Right renal pelvis (tissue), 4 donors: Measurements from ENCODE around the gene SLC44A1. TPM values are rescaled to one million over a fixed set of nuclear protein-coding genes. Genes with fewer than 3 reads are reported as not detected.

ENCODE experiments used
- DNase-seq, 4 donors: peaks; one replicate each; pipeline ENCODE4 v3.0.0-alpha.2; 2013; ENCODE audit warnings: low read depth in 4 of 4, low spot score in 3 of 4, missing footprints in 1 of 4
- polyA plus RNA-seq, 4 donors: library from polyadenylated mRNA; unstranded; fragments of 120-200 nt; gene quantifications; one replicate each; pipeline ENCODE4 v1.2.1, GENCODE V29; 2013; ENCODE audit not compliant: insufficient read length in 4 of 4

The SLC44A1 gene
- polyA plus RNA-seq, 4 donors: 47.3 to 55.4 (median 54.0) TPM

DNA sequence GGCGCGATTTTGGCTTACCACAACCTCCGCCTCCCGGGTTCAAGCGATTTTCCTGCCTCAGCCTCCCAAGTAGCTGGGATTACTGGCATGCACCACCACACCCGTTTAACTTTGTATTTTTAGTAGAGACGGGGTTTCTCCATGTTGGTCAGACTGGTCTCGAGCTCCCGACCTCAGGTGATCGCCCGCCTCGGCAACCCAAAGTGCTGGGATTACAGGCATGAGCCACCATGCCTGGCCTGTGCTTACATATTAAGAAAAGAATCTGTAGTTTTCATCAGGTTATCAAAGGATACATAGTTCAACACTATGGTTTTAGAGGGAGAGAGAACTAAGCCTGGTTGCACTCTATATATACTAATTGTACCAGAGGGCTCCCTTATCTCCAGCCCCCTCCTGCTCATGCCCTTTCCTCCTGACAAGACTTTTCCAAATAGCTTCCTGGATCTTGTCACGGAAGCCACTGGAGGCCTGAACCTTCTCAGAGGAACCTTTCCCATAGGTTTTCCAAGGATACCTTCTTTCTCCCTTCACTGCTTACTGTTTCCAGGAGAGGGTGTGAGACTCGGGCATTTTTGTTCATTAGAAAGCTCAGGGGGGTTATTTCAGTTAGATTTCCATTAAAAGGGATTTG is 53.1 kb downstream of the SLC44A1 start:
- no peak for DNase-seq

DNA sequence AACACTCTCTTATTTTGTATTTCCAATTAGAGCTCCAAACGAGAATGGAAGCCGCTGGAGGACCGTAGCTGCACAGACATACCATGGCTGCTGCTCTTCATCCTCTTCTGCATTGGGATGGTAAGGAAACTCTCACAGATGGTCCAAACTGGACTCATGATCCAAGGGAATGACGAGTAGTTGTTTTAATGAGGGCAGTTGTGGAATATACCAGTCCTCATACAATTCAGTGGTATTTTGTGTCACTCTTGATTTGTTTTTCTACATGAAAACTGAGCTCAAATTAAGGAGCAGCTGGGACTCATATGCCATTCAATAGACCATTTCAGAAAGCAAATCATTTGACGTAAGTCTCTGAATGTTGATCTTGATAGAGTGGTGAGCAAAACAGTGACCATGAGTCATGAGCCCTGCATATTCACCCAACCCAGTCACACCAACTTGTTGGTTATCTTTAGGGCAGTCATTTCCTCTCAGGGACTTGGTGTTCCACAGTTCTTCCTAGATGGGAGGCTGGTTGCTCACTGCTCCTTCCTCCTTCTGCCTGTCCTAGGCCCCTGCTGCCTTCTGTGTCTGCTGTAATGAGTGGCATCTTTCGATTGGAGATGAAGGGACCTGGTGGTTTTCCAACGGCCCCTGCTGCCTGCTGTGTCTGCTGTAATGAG is 54.9 kb downstream of the SLC44A1 start:
- DNase-seq: no peak

DNA sequence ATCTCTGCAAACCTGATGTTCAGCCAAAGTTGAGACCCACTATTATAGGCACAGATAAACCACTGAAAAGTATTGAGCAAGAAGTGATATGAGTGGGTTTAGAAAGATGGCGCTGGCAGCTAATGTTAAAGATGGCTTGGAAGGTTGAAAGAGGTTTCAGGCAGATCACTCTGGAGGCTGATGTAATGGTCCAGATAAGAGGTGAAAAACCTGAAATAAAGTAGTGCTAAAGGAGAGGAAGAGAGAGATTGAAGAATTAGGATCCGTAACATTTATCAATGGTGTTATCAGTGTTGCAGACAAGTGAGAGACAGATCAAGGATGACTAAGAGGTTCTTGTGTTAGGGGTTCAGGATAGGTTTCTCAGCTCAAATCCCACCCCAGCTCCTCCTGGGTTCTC is 58.3 kb downstream of the SLC44A1 start:
- no peak for DNase-seq

DNA sequence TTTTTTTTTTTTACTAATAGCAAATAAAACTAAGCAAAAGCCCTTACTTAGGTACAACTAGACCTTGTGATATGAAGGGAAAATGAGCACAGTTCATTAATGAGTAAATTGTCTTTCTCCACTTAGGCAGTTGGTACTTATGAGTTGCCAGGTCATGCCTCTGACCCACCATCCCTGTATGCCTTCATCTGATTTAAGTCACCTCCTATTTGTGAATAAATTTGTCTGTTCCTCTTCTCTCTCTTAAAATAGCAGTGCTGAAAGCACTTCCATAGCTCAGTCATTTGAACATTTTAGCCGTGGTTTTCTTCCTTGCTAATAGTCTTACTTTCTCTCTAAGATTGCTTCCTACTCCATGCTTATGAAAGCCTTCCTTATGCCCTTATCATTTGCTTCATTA is 61.4 kb downstream of the SLC44A1 start:
- no peak for DNase-seq

DNA sequence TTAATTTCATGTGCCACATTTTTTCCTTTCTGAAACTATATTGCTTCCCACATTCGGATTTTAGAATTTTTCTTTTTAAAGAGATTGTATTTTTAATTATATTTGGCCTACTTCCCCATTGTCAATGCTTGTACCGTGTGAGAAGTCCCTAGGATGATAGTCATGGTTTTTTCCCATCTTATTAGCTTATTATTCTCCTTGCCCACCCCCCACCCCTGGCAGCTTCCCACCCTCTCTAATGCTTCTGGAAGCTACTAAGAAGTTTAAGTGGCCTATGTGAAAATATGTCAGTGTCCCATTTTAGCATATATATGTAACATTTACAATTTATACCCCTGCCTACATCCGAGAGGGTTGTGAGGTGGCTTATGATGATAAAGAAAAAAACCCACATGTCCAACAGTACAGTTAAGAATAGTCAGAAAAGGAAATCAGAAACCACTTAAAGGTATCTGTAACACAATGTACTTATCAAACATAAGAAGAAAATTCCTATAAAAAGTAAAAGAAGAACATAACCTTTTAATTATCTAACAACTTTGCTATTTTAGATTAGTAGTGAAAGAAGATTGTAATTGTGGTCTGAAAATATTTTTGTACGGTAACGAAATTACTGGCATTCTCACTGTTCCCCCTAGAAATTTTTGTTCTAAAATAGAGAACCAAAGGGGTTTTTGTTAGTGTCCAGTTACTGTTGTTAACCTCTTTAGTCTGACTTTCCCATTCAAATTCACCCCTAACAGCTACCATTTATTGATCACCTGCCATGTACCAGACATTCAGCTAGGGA is 62.1 kb downstream of the SLC44A1 start:
- no peak for DNase-seq

DNA sequence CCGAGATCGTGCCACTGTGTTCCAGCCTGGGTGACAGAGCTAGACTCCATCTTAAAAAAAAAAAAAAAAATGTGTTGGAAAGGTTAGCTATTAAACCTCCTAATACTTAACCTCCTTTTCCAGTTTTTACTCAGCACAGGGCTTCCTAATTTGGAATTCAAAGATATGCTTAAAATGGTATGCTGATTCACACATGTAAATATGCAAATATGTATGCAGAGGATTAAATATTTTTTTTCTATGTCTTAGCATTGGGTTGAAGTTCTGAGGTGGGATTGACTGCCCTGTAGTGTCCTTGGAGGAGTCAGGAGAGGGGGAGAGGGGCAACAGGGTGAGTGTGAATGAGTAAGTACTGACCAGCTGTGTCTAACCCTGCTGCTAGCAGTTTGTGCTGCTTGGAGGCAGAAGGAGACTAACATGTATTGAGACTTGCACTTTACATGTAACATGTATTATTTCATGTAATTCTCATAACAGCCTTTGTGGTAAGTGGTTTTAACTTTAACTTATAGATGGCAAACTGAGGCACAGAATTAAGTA is 63.2 kb downstream of the SLC44A1 start:
- DNase-seq: no peak

DNA sequence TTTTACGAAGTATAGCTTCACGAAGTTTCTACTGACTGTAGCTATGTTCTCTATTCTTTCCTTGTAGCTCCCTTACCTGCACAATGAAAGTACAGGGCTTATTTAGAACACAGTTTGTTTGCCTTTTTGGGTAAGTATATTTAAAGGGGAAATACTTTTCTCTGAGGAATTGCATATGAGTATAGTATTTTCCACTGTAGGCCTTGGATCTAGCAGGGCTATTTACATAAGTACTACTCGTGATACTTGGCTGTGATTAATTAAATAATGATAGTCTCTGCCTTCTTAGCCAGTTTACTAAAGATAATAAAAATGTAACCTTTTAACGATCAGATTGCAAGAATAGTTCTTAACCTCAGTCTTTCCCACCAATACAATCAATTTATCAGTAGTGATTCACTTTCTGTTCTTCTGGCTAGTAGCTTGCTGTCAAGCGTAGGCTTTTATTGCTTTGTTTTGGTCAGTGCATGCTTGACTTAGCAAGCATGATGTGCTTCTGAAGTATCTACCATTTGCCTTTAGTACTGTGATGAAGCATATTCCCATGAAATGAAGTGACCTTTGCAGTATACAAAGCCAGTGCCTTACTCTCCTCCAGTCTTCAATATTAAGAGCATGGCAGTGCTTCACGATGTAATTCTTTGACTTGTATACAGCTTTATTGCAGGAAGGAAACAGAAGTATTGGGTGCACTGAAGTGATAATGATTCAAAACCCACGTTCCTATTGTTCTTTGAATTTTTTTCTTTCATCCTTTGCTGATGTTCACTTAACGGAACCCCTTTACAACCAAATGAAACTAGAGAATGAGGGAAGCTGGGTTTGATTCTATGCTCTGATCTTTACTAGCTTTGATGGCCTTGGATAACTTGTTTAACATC is 64.2 kb downstream of the SLC44A1 start:
- DNase-seq: no peak

DNA sequence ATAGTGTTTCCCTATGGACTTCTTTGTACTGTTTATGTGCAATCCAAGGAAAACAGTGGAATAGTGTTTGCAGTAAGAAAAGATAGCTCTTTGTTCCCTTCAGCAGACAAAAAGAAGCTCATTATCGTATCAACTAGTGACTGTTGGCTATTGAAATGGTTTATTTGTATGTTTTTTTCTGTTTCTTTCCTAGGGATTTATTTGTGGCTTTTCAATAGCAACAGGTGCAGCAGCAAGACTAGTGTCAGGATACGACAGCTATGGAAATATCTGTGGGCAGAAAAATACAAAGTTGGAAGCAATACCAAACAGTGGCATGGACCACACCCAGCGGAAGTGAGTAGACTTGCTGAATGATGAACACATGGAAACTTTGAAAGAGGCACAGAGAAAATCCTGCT is 65.1 kb downstream of the SLC44A1 start:
- DNase-seq: no peak

DNA sequence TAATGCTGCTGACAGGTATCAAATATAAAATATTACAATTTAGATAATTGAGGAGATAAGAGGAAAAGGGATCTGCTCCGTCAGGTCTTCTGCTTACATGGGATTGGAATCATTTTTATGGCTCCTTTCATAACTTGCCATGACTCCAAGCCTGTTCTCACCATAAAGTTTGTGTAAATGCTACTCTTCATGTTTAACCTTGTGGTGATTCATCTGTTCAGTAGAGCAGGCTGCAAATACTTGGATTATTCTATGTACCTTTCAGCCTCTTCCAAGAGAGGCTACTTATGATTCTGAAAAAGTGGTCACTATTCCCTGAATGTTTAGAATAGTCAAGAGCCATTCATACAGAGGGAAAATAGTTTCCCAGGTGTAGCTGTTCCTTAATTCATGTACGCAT is 66.9 kb downstream of the SLC44A1 start:
- no peak for DNase-seq

DNA sequence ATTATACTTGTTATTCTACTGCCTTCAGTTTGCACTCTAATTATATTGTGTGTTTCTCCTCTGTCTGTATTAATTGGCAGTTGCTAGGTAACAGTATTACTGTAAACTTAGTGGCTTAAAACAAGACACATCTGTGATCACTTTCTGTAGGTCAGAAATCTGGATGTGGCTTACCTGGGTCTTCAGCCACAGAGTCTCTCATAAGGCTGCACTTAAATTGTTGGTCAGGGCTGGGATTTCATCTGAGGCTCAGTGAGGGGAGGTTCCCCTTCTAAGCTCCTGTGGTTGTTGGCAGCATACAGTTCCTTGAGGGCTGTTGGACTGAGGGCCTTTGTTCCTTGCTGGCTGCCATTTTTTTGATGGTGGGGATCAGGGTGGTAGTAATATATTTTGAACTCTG is 68.8 kb downstream of the SLC44A1 start:
- DNase-seq: no peak

DNA sequence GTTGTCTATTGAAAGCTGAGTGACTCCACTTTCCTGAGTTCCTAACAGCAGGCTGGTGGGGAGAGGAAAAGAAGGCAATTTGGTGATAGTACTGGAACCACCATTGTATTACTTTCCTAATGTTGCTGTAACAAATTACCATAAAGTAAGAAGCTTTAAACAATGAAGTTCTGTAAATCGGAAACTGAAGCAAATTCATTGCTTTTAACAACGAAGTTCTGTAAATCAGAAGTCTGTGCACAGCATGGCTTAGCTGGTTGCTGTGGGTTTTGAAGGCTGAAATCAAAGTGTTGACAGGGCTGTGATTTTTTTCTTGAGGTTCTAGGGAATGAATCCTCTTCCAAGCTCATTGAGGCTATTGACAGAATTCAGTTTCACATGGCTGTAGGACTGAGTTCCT is 72.3 kb downstream of the SLC44A1 start:
- DNase-seq: no peak

DNA sequence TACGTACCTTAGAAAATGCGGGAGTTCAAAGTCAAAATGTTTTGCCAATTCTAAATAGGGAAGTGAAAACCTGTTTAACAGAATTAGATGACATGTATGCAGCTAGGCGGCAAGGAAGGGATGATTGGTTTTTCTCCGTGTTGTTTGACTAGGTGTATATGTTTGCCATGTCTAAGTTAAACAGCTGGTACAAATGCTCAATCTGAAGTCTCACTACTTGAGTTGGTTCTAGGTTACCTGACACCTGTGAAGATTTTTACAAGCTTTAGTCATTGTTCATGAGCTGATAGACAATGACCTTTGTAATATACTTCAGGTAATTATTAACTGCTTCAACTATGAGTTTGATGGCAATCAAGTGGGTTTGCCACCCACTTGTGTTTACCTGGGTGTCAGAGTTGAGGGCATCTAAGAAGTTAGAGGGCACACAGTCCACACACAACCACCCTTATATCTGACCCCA is 74.3 kb downstream of the SLC44A1 start:
- DNase-seq: no peak

DNA sequence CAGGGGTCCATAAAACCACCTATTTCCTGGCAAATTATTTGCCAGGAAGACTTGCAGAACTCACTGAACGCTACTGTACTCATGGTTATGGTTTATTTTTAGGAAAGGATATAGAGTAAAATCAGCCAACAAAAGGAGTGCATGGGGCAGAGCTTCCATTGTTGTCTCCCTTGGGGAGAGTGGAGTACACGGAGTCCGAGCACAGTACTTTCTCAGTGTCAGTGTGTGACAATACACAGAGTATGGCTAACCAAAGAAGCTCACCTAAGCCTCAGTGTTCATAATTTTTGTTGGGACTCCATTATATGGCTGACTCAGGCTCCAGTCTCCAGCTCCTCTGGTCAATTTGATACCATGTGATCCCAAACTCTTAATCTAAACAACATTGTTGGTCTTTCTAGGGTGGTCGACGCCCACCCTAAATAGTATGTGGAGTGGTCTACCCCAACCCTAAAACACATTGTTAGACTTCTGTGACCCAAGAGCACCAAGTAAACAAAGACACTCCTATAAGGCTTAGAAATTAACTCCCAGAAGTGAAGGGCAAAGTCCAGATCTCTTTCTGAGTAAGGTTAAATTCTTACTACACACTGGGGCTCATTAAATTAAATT is 74.9 kb downstream of the SLC44A1 start:
- DNase-seq: no peak

DNA sequence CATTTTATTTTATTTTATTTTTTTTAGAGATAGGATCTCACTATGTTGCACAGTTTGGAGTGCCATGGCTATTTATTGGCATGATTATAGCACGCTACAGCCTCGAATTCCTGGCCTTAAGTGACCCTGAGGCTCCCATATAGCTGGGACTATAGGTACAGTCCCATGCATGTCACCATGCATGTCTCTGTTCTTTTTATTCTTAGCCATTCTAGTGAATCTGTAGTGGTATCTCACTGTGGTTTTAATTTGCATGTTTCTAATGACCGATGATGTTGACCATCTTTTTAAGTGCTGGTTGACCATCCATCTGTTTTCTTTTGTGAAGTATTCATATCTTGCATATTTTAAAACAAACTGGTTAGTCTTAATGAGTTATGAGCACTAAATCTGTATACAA is 76.1 kb downstream of the SLC44A1 start:
- DNase-seq: no peak

DNA sequence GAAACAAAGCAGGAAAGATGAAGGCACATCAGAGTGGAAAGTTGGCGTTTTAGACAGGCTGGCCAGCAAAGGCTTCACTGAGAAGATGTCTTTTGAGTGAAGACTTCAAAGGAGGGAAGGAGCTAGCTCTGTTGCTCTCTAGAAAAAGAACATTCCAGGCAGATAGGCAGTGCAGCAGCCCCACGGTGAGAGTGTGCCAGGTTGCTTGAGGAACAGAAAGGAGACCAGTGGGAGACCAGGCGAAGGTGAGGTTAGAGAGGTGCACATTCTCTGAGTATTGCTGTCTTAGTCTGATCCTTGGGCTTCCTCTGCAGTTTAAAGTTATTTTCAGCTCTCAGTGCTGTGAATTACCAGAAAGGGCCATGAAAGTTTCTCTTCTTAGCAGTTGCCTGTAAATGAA is 83.8 kb downstream of the SLC44A1 start:
- DNase-seq: no peak

DNA sequence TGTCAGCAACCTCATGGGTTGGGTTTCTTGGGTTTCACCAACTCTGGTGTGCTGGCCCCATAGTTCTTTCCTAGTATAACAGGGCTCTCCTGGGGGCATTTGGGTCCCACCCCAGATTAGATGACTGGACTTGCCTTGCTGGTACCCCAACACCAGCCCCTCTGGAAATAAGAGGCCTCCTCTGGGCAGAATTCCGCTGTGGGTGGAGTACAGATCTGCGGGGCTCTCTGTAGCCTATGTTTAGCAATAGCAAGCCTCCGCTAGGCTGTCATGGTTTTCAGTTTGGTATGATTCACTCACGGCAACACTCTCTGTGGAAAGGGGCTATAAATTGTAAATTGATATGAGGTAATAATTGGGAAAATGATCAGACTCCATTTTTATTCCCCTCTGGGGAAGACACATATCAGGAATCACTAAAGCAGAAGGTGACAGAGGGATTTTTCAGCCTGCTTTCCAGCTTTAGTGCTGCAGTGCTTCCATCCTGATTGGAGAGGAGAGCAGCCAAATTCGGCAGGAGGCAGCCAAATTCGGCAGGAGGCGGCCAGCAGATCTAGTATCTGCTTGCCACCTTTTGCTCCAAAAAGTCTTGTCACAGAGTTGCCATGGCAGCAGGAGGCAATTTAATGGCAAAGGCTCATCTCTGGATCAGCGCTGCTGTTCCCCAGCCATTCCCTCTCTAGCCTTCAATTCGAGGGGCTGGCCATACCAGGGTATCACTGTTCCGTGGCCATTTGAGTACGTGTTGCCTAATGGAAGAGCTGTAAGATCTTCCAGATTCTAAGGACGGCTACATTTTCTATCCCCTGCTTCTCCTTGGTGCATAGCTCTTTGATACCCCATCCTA is 84.6 kb downstream of the SLC44A1 start:
- DNase-seq: no peak

DNA sequence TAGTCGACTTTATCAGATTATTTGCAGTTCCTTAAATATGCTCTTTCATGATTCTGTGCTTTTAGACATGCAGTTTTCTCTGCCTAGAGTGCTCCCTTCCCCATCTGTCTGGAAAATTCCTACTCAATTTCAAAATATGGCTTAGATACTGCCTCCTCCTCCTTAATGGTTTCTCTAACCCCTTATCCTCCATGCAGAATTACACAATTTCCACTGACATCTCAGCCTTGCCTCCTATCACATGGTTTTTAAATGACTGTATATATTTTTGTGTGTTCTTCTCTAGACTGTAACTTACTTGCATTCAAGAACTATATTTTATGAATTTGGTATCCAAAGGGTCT is 85.2 kb downstream of the SLC44A1 start:
- DNase-seq: no peak

DNA sequence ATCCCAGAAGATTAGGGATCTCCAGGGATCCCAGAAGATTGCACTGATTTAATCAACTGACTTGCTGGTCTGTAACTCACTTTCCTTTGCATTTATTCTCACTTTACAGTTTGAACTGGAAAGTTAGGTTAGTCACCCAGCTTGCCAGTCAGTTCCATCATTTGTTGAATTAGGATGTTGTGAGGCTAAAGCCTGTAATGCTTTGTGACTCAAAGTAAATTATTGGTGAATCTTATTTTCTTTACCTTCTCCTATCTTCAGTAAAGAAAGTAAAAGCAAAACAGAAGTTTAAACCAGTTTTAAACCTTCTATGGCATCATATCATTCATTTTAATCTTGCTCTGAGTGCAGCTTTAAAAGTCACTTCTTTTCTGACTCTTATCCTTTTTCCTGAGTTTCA is 85.8 kb downstream of the SLC44A1 start:
- no peak for DNase-seq

DNA sequence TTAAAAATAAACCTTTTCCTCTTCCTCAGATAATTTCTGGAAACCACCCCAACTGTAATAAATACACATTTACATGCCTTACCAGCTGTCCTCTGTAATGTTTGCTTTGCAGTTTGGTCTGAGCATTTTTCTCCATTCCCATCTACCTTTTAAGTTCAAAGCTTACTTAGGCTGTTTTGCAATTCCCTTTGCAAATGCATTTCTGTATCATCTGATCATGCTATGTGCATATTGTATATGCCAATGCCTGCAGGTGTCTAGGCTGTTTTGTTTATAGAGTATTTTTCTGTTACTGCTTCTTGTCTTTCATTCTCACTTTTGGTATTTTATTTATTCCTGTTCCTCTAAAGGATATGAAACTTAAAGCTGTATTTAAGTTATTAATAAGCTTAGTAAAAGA is 86.3 kb downstream of the SLC44A1 start:
- no peak for DNase-seq
